ENCODE results near the gene BMP7.

The BMP7 gene

GRCh38 chr20:57187068-57187634, 79.3 kb downstream of the BMP7 start:
- Mint-ChIP-seq H3K9me3 (no peaks in the 10 kb centered on the region), H3K36me3 (no peaks in the 10 kb centered on the region), H3K27me3 (peaks cover 4% of the 10 kb centered on the region), H3K4me3 (no peak overlapping the region), H3K4me1 (no peaks in the 10 kb centered on the region), H3K27ac (no peak overlapping the region)
- CTCF ChIA-PET, result no interaction called here
- DNase-seq, result no peak

- DNase-seq, result no peak
- CTCF ChIA-PET, result no interaction called here
- Mint-ChIP-seq H3K4me3 (no peak overlapping the region), H3K9me3 (no peaks in the 10 kb centered on the region), H3K36me3 (no peaks in the 10 kb centered on the region), H3K27me3 (peaks cover 11% of the 10 kb centered on the region), H3K4me1 (no peaks in the 10 kb centered on the region), H3K27ac (peak overlapping the region; percentile 35)
Observed at GRCh38 chr20:57186192-57186591, 80.2 kb downstream of the BMP7 start.

GRCh38 chr20:57185188-57185743, 81.2 kb downstream of the BMP7 start:
- H3K4me3 Mint-ChIP-seq, result no peak overlapping the region
- DNase-seq, result no peak
- H3K27me3 Mint-ChIP-seq, result peaks cover 11% of the 10 kb centered on the region
- no peaks in the 10 kb centered on the region for H3K9me3 Mint-ChIP-seq
- H3K27ac Mint-ChIP-seq, result no peak overlapping the region
- CTCF ChIA-PET, result no interaction called here
- no peaks in the 10 kb centered on the region for H3K4me1 Mint-ChIP-seq
- no peaks in the 10 kb centered on the region for H3K36me3 Mint-ChIP-seq

GRCh38 chr20:57183457-57184009, 82.9 kb downstream of the BMP7 start:
- Mint-ChIP-seq H3K9me3 (no peaks in the 10 kb centered on the region), H3K4me3 (no peak overlapping the region), H3K4me1 (no peaks in the 10 kb centered on the region), H3K27me3 (peaks cover 17% of the 10 kb centered on the region), H3K27ac (no peak overlapping the region), H3K36me3 (no peaks in the 10 kb centered on the region)
- CTCF ChIA-PET, result no interaction called here
- no peak for DNase-seq

GRCh38 chr20:57181639-57182038, 84.8 kb downstream of the BMP7 start:
- Mint-ChIP-seq H3K36me3 (no peaks in the 10 kb centered on the region), H3K9me3 (no peaks in the 10 kb centered on the region), H3K4me1 (no peaks in the 10 kb centered on the region), H3K4me3 (no peak overlapping the region), H3K27me3 (peaks cover 23% of the 10 kb centered on the region), H3K27ac (no peak overlapping the region)
- no peak for DNase-seq
- CTCF ChIA-PET, result no interaction called here

- no peaks in the 10 kb centered on the region for H3K9me3 Mint-ChIP-seq
- no peak overlapping the region for H3K4me3 Mint-ChIP-seq
- DNase-seq, result no peak
- no peaks in the 10 kb centered on the region for H3K4me1 Mint-ChIP-seq
- H3K27me3 Mint-ChIP-seq, result peaks cover 20% of the 10 kb centered on the region
- no peaks in the 10 kb centered on the region for H3K36me3 Mint-ChIP-seq
- H3K27ac Mint-ChIP-seq, result no peak overlapping the region
- CTCF ChIA-PET, result no interaction called here
Observed at GRCh38 chr20:57180954-57181353, 85.5 kb downstream of the BMP7 start.

GRCh38 chr20:57180387-57180786, 86.1 kb downstream of the BMP7 start:
- no peak for DNase-seq
- CTCF ChIA-PET, result no interaction called here
- no peaks in the 10 kb centered on the region for H3K36me3 Mint-ChIP-seq
- peaks cover 19% of the 10 kb centered on the region for H3K27me3 Mint-ChIP-seq
- H3K4me3 Mint-ChIP-seq, result no peak overlapping the region
- no peaks in the 10 kb centered on the region for H3K9me3 Mint-ChIP-seq
- H3K4me1 Mint-ChIP-seq, result no peaks in the 10 kb centered on the region
- no peak overlapping the region for H3K27ac Mint-ChIP-seq

- Mint-ChIP-seq H3K4me3 (no peak overlapping the region), H3K4me1 (no peaks in the 10 kb centered on the region), H3K9me3 (no peaks in the 10 kb centered on the region), H3K36me3 (no peaks in the 10 kb centered on the region), H3K27ac (no peak overlapping the region), H3K27me3 (peaks cover 19% of the 10 kb centered on the region)
- CTCF ChIA-PET, result no interaction called here
- no peak for DNase-seq
Observed at GRCh38 chr20:57179265-57179664, 87.2 kb downstream of the BMP7 start.

GRCh38 chr20:57178582-57179111, 87.8 kb downstream of the BMP7 start:
- no peak for DNase-seq
- Mint-ChIP-seq H3K27me3 (peaks cover 19% of the 10 kb centered on the region), H3K36me3 (no peaks in the 10 kb centered on the region), H3K9me3 (no peaks in the 10 kb centered on the region), H3K4me1 (no peaks in the 10 kb centered on the region), H3K4me3 (no peak overlapping the region), H3K27ac (no peak overlapping the region)
- CTCF ChIA-PET, result no interaction called here

GRCh38 chr20:57177636-57178280, 88.7 kb downstream of the BMP7 start:
- peak overlapping the region; percentile 35 for H3K27ac Mint-ChIP-seq

GRCh38 chr20:57176842-57177241, 89.6 kb downstream of the BMP7 start:
- Mint-ChIP-seq H3K4me3 (no peak overlapping the region), H3K4me1 (no peaks in the 10 kb centered on the region), H3K27me3 (peaks cover 17% of the 10 kb centered on the region), H3K27ac (no peak overlapping the region), H3K9me3 (no peaks in the 10 kb centered on the region), H3K36me3 (no peaks in the 10 kb centered on the region)
- no peak for DNase-seq
- CTCF ChIA-PET, result no interaction called here

More at GRCh38 chr20:57177636-57178280, 88.7 kb downstream of the BMP7 start:
- no peaks in the 10 kb centered on the region for H3K9me3 Mint-ChIP-seq
- H3K4me1 Mint-ChIP-seq, result no peaks in the 10 kb centered on the region
- CTCF ChIA-PET, result no interaction called here
- no peak overlapping the region for H3K4me3 Mint-ChIP-seq
- no peaks in the 10 kb centered on the region for H3K36me3 Mint-ChIP-seq
- DNase-seq, result no peak
- H3K27me3 Mint-ChIP-seq, result peaks cover 19% of the 10 kb centered on the region

GRCh38 chr20:57175397-57176010, 90.9 kb downstream of the BMP7 start:
- H3K9me3 Mint-ChIP-seq, result no peaks in the 10 kb centered on the region
- CTCF ChIA-PET, result no interaction called here
- DNase-seq, result no peak
- H3K36me3 Mint-ChIP-seq, result no peaks in the 10 kb centered on the region
- H3K4me3 Mint-ChIP-seq, result no peak overlapping the region
- no peak overlapping the region for H3K27ac Mint-ChIP-seq
- H3K27me3 Mint-ChIP-seq, result peaks cover 12% of the 10 kb centered on the region
- no peaks in the 10 kb centered on the region for H3K4me1 Mint-ChIP-seq

- CTCF ChIA-PET, result no interaction called here
- H3K27ac Mint-ChIP-seq, result no peak overlapping the region
Observed at GRCh38 chr20:57174737-57175136, 91.7 kb downstream of the BMP7 start.

GRCh38 chr20:57173986-57174385, 92.5 kb downstream of the BMP7 start:
- CTCF ChIA-PET, result interaction anchor here (0.6 kb wide), 1 partner anchor 571 kb away, joined by 3 read pairs; no protein-coding TSS in a partner anchor
- no peak for DNase-seq
- no peaks in the 10 kb centered on the region for H3K4me1 Mint-ChIP-seq
- H3K9me3 Mint-ChIP-seq, result peaks cover 2% of the 10 kb centered on the region
- H3K36me3 Mint-ChIP-seq, result no peaks in the 10 kb centered on the region
- H3K4me3 Mint-ChIP-seq, result no peak overlapping the region
- H3K27ac Mint-ChIP-seq, result no peak overlapping the region
- peaks cover 6% of the 10 kb centered on the region for H3K27me3 Mint-ChIP-seq

More at GRCh38 chr20:57174737-57175136, 91.7 kb downstream of the BMP7 start:
- H3K4me3 Mint-ChIP-seq, result no peak overlapping the region
- DNase-seq, result no peak
- no peaks in the 10 kb centered on the region for H3K36me3 Mint-ChIP-seq
- H3K27me3 Mint-ChIP-seq, result peaks cover 6% of the 10 kb centered on the region
- no peaks in the 10 kb centered on the region for H3K4me1 Mint-ChIP-seq
- peaks cover 2% of the 10 kb centered on the region for H3K9me3 Mint-ChIP-seq
